Measurements from ENCODE around the gene TTBK2.
"Not testable (repeated sequence)": the region's sequence is repeated elsewhere in the genome, so short reads cannot be mapped to it uniquely, and the experiment has no call there.

TTBK2 gene

DNA sequence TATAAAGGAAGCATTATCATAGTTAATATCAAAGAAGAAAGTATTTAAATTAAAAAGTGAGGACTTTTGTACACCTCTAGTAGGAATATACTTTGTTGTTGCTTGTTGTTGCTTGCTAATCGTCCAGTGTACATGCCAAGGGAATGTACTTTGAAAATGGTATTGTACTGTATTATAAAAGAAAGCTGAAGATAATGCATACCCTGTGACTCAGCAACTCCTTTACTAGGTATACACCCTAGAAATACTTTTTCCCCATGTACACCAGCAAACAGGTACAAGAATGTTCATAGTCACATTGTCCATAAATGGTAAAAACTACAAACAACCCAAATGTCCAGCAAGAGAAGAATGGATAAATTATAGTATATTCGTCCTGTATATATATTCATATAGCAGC is 12.0 kb downstream of the TTBK2 start:
- H3K36me3 ChIP-seq (ENCODE audit: control insufficient read depth in 2 of 2, insufficient read depth in 2 of 2, low read length in 2 of 2): no peaks in the 10 kb centered on the region
- no peak overlapping the region for H3K4me3 ChIP-seq (ENCODE audit: low read length in 2 of 2)
- no peaks in the 10 kb centered on the region for H3K27me3 ChIP-seq (ENCODE audit: control insufficient read depth in 2 of 2, insufficient read depth in 2 of 2, low read length in 2 of 2)
- no peaks in the 10 kb centered on the region for H3K9me3 ChIP-seq (ENCODE audit: control insufficient read depth in 2 of 2, low read length in 2 of 2)
- H3K9ac ChIP-seq (ENCODE audit: low read depth in 1 of 2, low read length in 2 of 2): no peak overlapping the region
- H3K27ac ChIP-seq (ENCODE audit: low read depth in 2 of 2, low read length in 2 of 2): no peak overlapping the region
- H3K4me1 ChIP-seq (ENCODE audit: control insufficient read depth in 2 of 2, insufficient read depth in 2 of 2, low read length in 2 of 2): no peaks in the 10 kb centered on the region

DNA sequence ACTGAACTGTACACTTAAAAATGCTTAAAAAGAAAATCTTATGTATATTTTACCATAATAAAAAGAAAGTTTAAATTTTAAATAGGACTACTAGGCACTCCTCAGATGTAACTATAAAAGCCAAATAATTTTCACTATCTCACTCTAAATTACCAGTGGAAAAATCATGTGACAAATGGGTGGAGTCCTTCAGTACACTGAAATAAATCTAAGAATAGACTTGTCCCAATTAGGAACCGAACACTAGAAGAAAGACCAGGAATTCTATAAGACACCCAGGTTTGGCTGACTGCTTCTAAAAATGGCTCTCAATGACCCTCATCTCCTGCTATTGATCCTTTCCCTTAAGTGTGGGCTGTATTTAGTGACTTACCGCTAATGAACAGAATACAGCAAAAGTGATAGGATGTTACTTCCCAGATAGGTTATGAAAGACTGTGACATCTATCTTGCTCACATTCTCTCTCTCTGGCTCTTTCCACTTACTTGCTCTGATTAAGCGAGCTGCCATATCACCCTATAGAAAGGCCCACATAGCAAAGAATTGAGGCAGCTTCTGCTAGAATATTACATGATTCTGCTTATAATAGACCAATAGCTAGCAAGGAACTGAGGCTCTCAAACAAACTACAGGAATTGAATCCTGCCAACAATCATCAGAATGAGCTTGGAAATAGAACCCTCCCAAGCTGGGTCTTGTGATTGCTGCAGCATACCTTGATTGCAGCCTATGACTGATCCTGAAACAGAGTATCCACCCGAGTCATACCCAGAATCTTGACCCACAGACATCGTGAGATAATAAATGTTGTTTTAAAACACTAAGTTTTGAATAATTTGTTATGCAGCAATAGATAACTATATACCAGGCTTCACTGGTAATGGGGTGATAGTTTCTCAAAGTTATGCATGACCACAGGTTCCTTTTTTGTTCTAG is 16.9 kb downstream of the TTBK2 start:
- no peak overlapping the region for H3K4me3 ChIP-seq (ENCODE audit: low read length in 2 of 2)
- H3K9me3 ChIP-seq (ENCODE audit: control insufficient read depth in 2 of 2, low read length in 2 of 2): no peaks in the 10 kb centered on the region
- no peak overlapping the region for H3K9ac ChIP-seq (ENCODE audit: low read depth in 1 of 2, low read length in 2 of 2)
- no peaks in the 10 kb centered on the region for H3K27me3 ChIP-seq (ENCODE audit: control insufficient read depth in 2 of 2, insufficient read depth in 2 of 2, low read length in 2 of 2)
- H3K4me1 ChIP-seq (ENCODE audit: control insufficient read depth in 2 of 2, insufficient read depth in 2 of 2, low read length in 2 of 2): no peaks in the 10 kb centered on the region
- H3K27ac ChIP-seq (ENCODE audit: low read depth in 2 of 2, low read length in 2 of 2): no peak overlapping the region
- H3K36me3 ChIP-seq (ENCODE audit: control insufficient read depth in 2 of 2, insufficient read depth in 2 of 2, low read length in 2 of 2): no peaks in the 10 kb centered on the region

DNA sequence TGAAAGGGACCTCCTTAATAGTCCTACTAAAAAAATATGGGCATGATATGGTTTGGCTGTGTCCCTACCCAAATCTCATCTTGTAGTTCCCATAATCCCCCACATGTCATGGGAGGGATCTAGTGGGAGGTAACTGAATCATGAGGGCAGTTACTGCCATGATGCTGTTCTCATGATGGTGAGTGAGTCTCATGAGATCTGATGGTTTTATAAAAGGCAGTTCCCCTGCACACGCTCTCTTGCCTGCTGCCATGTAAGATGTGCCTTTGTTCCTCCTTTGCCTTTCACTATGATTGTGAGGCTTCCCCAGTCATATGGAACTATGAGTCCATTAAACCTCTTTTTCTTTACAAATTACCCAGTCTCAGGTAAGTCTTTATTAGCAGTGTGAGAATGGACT is 26.7 kb downstream of the TTBK2 start:
- not testable (repeated sequence) for H3K4me3 ChIP-seq (ENCODE audit: low read length in 2 of 2); H3K4me1 ChIP-seq (ENCODE audit: control insufficient read depth in 2 of 2, insufficient read depth in 2 of 2, low read length in 2 of 2); H3K27ac ChIP-seq (ENCODE audit: low read depth in 2 of 2, low read length in 2 of 2); H3K36me3 ChIP-seq (ENCODE audit: control insufficient read depth in 2 of 2, insufficient read depth in 2 of 2, low read length in 2 of 2); H3K9me3 ChIP-seq (ENCODE audit: control insufficient read depth in 2 of 2, low read length in 2 of 2); H3K9ac ChIP-seq (ENCODE audit: low read depth in 1 of 2, low read length in 2 of 2); H3K27me3 ChIP-seq (ENCODE audit: control insufficient read depth in 2 of 2, insufficient read depth in 2 of 2, low read length in 2 of 2)

DNA sequence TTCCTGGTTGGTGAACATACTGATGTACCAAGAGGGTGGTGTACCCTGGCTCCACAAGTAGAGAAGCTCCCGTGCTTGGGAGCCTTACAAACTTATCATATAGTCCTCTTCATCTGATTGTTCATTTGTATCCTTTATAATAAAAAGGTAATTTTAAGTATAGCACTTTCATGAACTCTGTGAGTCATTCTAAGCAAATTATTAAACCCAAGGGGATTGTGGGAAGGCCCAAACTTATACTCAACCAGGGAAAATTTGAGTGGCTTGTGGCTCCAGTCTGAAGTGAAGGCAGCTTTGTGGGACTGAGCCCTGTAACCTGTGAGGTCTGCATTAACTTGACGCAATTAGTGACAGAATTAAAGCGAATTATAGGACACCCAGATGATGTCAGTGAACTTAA is 29.0 kb downstream of the TTBK2 start:
- Histone ChIP-seq H3K27me3 (ENCODE audit: control insufficient read depth in 2 of 2, insufficient read depth in 2 of 2, low read length in 2 of 2) (no peaks in the 10 kb centered on the region), H3K4me3 (ENCODE audit: low read length in 2 of 2) (no peak overlapping the region), H3K27ac (ENCODE audit: low read depth in 2 of 2, low read length in 2 of 2) (no peak overlapping the region), H3K4me1 (ENCODE audit: control insufficient read depth in 2 of 2, insufficient read depth in 2 of 2, low read length in 2 of 2) (no peaks in the 10 kb centered on the region), H3K9ac (ENCODE audit: low read depth in 1 of 2, low read length in 2 of 2) (no peak overlapping the region), H3K9me3 (ENCODE audit: control insufficient read depth in 2 of 2, low read length in 2 of 2) (no peaks in the 10 kb centered on the region), H3K36me3 (ENCODE audit: control insufficient read depth in 2 of 2, insufficient read depth in 2 of 2, low read length in 2 of 2) (no peaks in the 10 kb centered on the region)

DNA sequence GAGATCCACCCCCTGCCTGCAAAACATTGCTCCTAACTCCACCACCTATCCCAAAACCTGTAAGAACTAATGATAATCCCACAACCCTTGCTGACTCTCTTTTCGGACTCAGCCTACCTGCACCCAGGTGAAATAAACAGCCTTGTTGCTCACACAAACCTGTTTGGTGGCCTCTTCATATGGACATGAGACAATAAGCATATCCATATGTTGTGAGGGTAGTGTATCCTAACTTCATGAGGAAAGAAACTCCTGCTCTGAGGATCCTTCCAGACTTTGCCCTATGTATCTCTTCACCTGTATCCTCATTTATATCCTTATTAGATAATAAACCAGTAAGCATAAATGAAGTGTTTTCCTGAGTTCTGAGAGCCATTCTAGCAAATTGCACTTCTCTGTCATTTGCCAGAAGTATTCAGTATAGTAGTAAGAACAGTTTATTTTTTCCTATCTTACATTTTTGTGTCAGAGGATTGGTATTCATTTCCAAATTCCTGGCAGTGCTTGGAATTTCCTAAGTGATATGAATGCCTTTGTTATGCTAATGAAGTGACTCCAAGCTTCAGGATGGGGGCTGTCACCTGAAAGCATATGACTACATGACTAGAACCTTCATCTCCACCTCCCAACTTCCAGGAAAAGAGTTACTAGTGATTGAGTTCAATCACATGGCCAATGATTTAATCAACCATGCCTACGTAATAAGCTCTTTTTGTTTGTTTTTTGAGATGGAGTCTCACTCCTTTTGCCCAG is 30.2 kb downstream of the TTBK2 start:
- no peak overlapping the region for H3K9ac ChIP-seq (ENCODE audit: low read depth in 1 of 2, low read length in 2 of 2)
- H3K27ac ChIP-seq (ENCODE audit: low read depth in 2 of 2, low read length in 2 of 2): no peak overlapping the region

DNA sequence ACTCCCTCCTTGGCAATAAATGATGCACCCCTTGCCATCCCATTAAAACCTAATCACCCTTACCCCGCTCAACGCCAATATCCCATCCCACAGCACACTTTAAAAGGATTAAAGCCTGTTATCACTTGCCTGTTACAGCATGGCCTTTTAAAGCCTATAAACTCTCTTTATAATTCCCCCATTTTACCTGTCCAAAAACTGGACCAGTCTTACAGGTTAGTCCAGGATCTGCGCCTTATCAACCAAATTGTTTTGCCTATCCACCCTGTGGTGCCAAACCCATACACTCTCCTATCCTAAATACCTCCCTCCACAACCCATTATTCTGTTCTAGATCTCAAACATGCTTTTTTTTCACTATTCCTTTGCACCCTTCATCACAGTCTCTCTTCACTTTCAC is 33.2 kb downstream of the TTBK2 start:
- not testable (repeated sequence) for H3K36me3 ChIP-seq (ENCODE audit: control insufficient read depth in 2 of 2, insufficient read depth in 2 of 2, low read length in 2 of 2); H3K9me3 ChIP-seq (ENCODE audit: control insufficient read depth in 2 of 2, low read length in 2 of 2); H3K4me1 ChIP-seq (ENCODE audit: control insufficient read depth in 2 of 2, insufficient read depth in 2 of 2, low read length in 2 of 2); H3K4me3 ChIP-seq (ENCODE audit: low read length in 2 of 2); H3K9ac ChIP-seq (ENCODE audit: low read depth in 1 of 2, low read length in 2 of 2); H3K27ac ChIP-seq (ENCODE audit: low read depth in 2 of 2, low read length in 2 of 2); H3K27me3 ChIP-seq (ENCODE audit: control insufficient read depth in 2 of 2, insufficient read depth in 2 of 2, low read length in 2 of 2)

More for the DNA sequence above, 30.2 kb downstream of the TTBK2 start:
- Histone ChIP-seq H3K36me3 (ENCODE audit: control insufficient read depth in 2 of 2, insufficient read depth in 2 of 2, low read length in 2 of 2) (no peaks in the 10 kb centered on the region), H3K27me3 (ENCODE audit: control insufficient read depth in 2 of 2, insufficient read depth in 2 of 2, low read length in 2 of 2) (no peaks in the 10 kb centered on the region), H3K9me3 (ENCODE audit: control insufficient read depth in 2 of 2, low read length in 2 of 2) (no peaks in the 10 kb centered on the region), H3K4me1 (ENCODE audit: control insufficient read depth in 2 of 2, insufficient read depth in 2 of 2, low read length in 2 of 2) (no peaks in the 10 kb centered on the region), H3K4me3 (ENCODE audit: low read length in 2 of 2) (no peak overlapping the region)

DNA sequence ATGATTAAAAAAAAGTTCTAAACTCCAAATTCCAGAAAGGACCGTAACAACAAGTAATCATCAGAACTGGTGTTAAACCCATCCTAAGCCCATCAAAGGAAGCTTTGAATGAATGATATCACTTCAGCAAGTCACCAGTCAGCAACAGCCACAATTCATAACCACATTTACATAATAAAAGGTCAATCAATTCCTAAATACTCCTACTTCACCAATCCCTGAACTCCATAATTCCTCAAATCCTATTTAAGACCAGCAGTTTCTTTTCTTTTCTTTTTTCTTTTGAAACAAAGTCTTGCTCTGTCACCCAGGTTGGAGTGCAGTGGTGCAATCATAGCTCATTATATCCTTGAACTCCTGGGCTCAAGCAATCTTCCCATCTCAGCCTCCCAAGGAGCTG is 40.5 kb downstream of the TTBK2 start:
- Histone ChIP-seq H3K27me3 (ENCODE audit: control insufficient read depth in 2 of 2, insufficient read depth in 2 of 2, low read length in 2 of 2) (no peaks in the 10 kb centered on the region), H3K4me3 (ENCODE audit: low read length in 2 of 2) (no peak overlapping the region)

DNA sequence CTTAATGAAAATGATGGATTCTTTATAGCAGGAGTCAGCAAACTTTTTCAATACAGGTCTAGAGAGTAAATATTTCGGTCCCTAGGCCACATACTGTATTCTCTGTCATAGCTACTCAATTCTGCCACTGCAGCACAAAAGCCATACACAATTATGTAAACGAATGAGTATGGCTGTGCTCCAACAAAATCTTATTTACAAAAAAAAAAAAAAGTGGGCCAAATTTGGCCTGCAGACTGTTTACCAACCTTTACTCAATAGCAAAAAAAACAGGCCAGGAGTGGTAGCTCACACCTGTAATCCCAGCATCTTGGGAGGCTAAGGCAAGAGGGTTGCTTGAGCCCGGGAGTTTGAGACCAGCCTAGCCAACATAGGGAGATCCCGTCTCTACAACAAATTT is 41.1 kb downstream of the TTBK2 start:
- no peak overlapping the region for H3K9ac ChIP-seq (ENCODE audit: low read depth in 1 of 2, low read length in 2 of 2)
- H3K27ac ChIP-seq (ENCODE audit: low read depth in 2 of 2, low read length in 2 of 2): no peak overlapping the region
- H3K4me1 ChIP-seq (ENCODE audit: control insufficient read depth in 2 of 2, insufficient read depth in 2 of 2, low read length in 2 of 2): no peaks in the 10 kb centered on the region
- H3K9me3 ChIP-seq (ENCODE audit: control insufficient read depth in 2 of 2, low read length in 2 of 2): no peaks in the 10 kb centered on the region
- no peaks in the 10 kb centered on the region for H3K36me3 ChIP-seq (ENCODE audit: control insufficient read depth in 2 of 2, insufficient read depth in 2 of 2, low read length in 2 of 2)
- H3K27me3 ChIP-seq (ENCODE audit: control insufficient read depth in 2 of 2, insufficient read depth in 2 of 2, low read length in 2 of 2): no peaks in the 10 kb centered on the region
- no peak overlapping the region for H3K4me3 ChIP-seq (ENCODE audit: low read length in 2 of 2)

More for the DNA sequence above, 40.5 kb downstream of the TTBK2 start:
- Histone ChIP-seq H3K36me3 (ENCODE audit: control insufficient read depth in 2 of 2, insufficient read depth in 2 of 2, low read length in 2 of 2) (no peaks in the 10 kb centered on the region), H3K27ac (ENCODE audit: low read depth in 2 of 2, low read length in 2 of 2) (no peak overlapping the region), H3K9me3 (ENCODE audit: control insufficient read depth in 2 of 2, low read length in 2 of 2) (no peaks in the 10 kb centered on the region), H3K4me1 (ENCODE audit: control insufficient read depth in 2 of 2, insufficient read depth in 2 of 2, low read length in 2 of 2) (no peaks in the 10 kb centered on the region), H3K9ac (ENCODE audit: low read depth in 1 of 2, low read length in 2 of 2) (no peak overlapping the region)

DNA sequence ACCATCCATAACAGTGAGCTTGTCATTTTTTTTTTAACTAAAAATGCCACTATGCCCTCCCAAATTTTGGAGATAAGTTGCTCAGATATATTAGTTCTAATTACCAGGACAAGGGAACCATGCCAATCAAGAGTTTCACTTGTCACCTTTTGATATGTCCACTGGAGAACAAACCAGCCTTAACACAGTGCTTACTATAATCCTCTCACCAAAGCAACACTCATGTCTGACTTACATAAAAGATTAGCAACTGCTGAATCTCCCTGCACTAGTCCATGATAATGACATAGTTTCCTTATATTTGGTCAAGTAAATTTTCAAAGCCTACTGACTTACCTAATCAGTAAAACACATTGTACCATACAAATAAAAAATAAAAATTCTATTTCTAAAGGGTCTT is 44.4 kb downstream of the TTBK2 start:
- no peaks in the 10 kb centered on the region for H3K27me3 ChIP-seq (ENCODE audit: control insufficient read depth in 2 of 2, insufficient read depth in 2 of 2, low read length in 2 of 2)
- no peak overlapping the region for H3K4me3 ChIP-seq (ENCODE audit: low read length in 2 of 2)
- H3K36me3 ChIP-seq (ENCODE audit: control insufficient read depth in 2 of 2, insufficient read depth in 2 of 2, low read length in 2 of 2): no peaks in the 10 kb centered on the region
- no peak overlapping the region for H3K9ac ChIP-seq (ENCODE audit: low read depth in 1 of 2, low read length in 2 of 2)
- no peaks in the 10 kb centered on the region for H3K9me3 ChIP-seq (ENCODE audit: control insufficient read depth in 2 of 2, low read length in 2 of 2)
- H3K27ac ChIP-seq (ENCODE audit: low read depth in 2 of 2, low read length in 2 of 2): no peak overlapping the region
- no peaks in the 10 kb centered on the region for H3K4me1 ChIP-seq (ENCODE audit: control insufficient read depth in 2 of 2, insufficient read depth in 2 of 2, low read length in 2 of 2)

DNA sequence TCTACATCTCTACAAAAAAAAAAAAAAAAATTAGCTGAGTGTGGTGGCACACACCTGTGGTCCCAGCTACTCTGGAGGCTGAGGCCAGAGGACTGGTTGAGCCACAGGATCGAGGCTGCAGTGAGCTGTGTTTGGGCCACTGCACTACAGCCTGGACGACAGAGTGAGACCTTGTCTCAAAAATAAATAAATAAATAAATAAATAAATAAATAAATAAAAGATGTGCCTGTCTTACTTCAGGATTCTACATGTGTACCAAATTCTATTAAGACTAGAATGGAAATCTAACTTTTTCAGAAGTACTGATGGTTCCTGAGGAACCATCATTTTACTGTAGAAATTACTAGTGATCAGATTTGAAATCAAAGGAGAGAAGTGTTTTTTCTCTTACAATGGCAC is 51.9 kb downstream of the TTBK2 start:
- H3K27ac ChIP-seq (ENCODE audit: low read depth in 2 of 2, low read length in 2 of 2): no peak overlapping the region

More for the DNA sequence above, 51.9 kb downstream of the TTBK2 start:
- Histone ChIP-seq H3K27me3 (ENCODE audit: control insufficient read depth in 2 of 2, insufficient read depth in 2 of 2, low read length in 2 of 2) (no peaks in the 10 kb centered on the region), H3K4me1 (ENCODE audit: control insufficient read depth in 2 of 2, insufficient read depth in 2 of 2, low read length in 2 of 2) (no peaks in the 10 kb centered on the region), H3K36me3 (ENCODE audit: control insufficient read depth in 2 of 2, insufficient read depth in 2 of 2, low read length in 2 of 2) (no peaks in the 10 kb centered on the region), H3K4me3 (ENCODE audit: low read length in 2 of 2) (no peak overlapping the region), H3K9ac (ENCODE audit: low read depth in 1 of 2, low read length in 2 of 2) (no peak overlapping the region), H3K9me3 (ENCODE audit: control insufficient read depth in 2 of 2, low read length in 2 of 2) (no peaks in the 10 kb centered on the region)
